GM19025 (cell line): ENCODE measurements around the gene TEX38.
A peak's percentile ranks its signal among the peaks of the same experiment; 100 is the strongest.
"Not testable (repeated sequence)": the region's sequence is repeated elsewhere in the genome, so short reads cannot be mapped to it uniquely, and the experiment has no call there.

Experiments
- ATAC-seq: cut with Tn5 transposase; IDR thresholded peaks from one replicate; pipeline ENCODE4 v1.9.1; 2021; ENCODE audit warnings: mild to moderate bottlenecking, low read depth, moderate library complexity; ENCODE audit not compliant: unreplicated experiment

Gene TEX38

GRCh38 chr1:46654698-46655097 lies 17.0 kb upstream of the TEX38 start:
- not testable (repeated sequence) for ATAC-seq

DNA sequence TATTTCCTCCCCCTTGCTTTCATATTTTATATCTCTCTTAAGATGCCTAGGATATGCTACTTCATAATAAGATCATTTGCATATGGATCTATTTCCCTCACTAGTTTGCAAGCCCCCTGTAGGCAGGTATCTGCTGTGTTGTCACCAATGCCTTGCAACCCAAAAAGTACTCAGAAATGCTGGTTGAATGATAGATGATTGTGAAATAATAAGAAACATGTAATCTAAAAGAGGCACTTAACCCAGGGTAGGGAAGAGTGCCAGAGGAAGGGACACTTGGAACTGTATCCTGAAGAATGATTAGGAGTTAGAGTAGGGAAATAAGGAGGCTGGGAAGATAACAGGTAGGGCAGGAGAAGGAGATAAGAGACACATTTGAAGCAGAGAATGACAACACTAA lies 15.8 kb upstream of the TEX38 start:
- ATAC-seq = no peak

DNA sequence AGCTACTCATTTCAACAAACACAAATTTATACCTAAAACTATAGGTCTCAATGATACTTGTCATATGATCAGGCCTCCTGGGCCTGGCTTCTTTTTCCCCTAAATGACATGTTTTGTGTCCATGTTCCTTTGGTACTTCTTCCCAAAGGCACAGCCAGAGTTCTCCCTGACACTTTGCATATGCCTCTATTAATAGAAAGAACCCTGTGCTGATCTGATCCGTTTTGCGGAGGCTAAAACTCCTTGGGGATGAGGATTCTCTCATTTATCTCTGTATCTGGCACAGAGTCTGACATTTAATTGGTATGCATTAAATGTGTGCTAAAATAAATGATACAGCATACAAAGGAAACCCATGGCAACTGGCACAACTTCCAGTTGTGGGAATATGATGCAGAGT lies 15.0 kb upstream of the TEX38 start:
- no peak for ATAC-seq

DNA sequence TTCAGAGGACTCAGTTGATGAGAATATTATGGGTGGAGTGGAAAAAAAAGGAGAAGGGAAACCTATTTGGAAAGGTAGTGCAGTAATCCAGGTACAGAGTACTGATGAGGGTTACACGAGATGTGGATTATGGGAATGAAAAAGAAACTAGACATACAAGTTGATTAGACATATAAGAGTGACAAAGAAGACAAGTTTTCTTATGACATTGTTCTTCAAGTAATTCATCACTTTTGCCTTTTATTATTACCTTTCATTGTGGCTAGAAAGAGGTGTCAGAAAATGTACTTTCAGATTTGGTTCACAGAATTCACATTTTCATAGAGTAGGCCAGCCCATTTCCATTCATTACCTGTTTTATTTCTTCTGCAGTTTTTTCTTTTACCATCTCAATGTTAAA lies 13.9 kb upstream of the TEX38 start:
- ATAC-seq = no peak

- no peak for ATAC-seq
Observed at GRCh38 chr1:46659307-46659870, 12.3 kb upstream of the TEX38 start.

- ATAC-seq = peak; percentile 63
Observed at GRCh38 chr1:46660116-46660515, 11.5 kb upstream of the TEX38 start.

GRCh38 chr1:46662919-46663318 lies 8.7 kb upstream of the TEX38 start:
- ATAC-seq = not testable (repeated sequence)

GRCh38 chr1:46665983-46666382 lies 5.7 kb upstream of the TEX38 start:
- ATAC-seq = no peak

GRCh38 chr1:46667782-46668760 lies 3.6 kb upstream of the TEX38 start, which contains the start of gene ATPAF1:
TSS of gene ATPAF1 (minus strand) at chr1:46668364. CDS start at chr1:46668322, 42 bp downstream.
- ATAC-seq = peak; percentile 73

DNA sequence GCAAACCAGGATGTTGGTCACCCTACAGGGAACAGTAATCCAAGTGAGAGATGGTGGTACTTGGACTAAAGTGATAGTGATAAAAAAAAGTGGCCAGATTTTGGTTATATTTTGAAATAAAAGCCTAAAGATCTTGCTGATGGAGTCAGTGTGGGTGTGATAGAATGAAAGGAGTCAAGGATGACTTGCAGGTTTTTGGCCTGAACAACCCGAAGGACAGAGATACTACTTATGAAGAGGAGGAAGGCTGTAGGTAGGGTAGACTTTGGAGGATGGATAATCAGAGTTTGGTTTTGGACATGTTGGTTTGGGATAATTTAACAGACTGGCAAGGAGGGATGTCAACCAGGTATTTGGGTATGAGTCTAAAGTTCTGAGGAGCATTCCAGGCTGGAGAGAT lies 1.5 kb upstream of the TEX38 start:
- ATAC-seq = no peak

GRCh38 chr1:46672696-46673095 lies 1.0 kb downstream of the TEX38 start:
- no peak for ATAC-seq

DNA sequence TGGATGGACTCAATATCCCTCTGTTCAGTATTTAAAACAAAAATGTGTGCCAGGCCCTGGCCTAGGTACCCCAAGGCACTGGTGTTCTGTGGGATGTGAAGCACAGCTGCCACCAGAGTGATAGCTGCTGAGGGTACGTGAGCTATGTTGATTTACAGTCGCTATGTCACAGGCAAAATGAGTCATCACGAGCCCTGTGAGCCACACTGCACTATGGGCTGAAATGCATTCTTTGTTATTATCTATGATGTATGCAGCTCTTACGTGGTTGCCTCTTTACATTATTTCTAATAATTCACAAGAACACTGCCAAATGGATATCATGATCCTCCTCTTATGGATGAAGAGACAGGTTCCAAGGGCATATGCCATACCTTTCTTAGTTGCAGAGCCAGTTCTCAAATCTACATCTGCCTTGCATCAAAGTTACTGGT lies 2.1 kb downstream of the TEX38 start:
- ATAC-seq = no peak

DNA sequence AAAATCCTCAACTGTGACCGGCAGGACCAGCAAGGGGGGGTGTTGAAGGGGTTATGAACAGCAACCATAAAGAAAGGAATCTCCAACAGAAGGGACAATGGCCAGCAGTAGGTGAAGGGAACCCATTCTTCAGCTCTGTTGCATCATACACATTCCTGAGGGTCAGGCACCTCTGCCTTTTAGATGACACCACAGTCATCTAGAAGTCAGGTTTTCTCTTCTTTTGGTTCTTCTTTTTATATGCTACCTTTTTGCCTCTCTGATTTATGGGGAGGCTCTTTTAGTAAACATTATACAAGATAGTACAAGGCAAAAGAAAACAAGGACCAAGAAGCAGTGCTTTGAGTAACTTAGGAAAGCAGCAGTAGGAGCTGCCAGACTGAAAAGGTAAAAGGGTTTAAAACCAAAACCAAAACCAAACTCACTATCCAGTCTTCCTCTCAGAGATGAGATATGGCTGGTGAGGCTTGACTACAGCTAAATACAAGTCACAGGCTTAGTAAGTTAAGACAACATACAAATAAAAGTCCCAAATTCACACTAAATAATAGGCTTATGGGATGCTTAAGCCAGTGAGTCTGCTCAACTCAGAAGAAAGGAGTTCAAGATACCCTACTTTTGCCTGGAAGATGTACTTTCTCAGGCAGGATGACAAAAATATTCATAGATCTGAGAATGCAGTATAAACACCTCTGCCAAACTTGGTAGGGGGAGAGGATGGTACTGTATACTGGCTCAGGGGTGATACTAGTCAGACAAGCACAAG lies 4.1 kb downstream of the TEX38 start:
- peak; percentile 87 for ATAC-seq

DNA sequence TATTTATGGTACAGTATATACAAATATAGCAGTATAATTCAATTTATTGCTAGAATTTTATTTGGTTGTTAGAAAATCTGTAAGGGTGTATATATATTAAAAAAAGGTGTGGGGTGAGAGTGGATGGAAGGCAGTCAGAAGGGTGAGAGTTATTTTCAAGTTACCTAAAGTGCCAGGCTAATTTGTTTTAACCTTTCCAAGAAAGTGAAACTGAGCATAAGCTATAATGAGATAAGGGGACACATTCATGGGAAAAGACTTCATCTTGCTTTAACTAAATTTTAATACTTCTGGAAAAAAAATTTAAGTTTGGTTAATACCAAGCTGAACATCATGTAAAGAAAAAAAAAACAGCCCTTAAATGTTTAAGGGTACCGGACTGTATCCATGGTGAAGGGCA lies 4.9 kb downstream of the TEX38 start:
- no peak for ATAC-seq

DNA sequence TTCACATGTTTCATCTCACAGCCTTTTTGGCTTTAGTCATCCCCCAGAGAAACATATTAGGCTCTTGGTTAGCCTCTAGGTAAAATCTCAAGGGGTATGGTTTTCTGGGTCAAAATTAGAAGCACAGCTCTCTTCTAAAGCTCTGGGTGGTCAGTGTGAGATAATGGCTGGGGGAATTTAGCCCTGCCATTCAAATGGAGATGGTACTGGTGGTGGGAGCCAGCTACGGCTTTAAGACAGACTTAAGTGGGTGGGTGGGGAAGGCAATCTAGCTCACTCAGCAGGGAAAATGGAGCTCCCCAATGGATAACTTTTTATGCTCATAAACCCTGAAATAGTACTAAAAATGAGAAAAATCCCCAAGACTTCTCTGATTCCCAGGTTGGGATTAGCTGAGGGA lies 5.7 kb downstream of the TEX38 start:
- no peak for ATAC-seq

- no peak for ATAC-seq
Observed at GRCh38 chr1:46679789-46680573, 8.3 kb downstream of the TEX38 start.

- no peak for ATAC-seq
Observed at GRCh38 chr1:46681333-46682034, 9.8 kb downstream of the TEX38 start.

- no peak for ATAC-seq
Observed at GRCh38 chr1:46682064-46682463, 10.4 kb downstream of the TEX38 start.

- no peak for ATAC-seq
Observed at GRCh38 chr1:46684670-46685069, 13.0 kb downstream of the TEX38 start.

- no peak for ATAC-seq
Observed at GRCh38 chr1:46686255-46686654, 14.6 kb downstream of the TEX38 start.
